ENCODE data around the gene KIR2DL3. TPM values are rescaled to one million over a fixed set of nuclear protein-coding genes. Genes with fewer than 3 reads are reported as not detected.
"Not testable (repeated sequence)": the region's sequence is repeated elsewhere in the genome, so short reads cannot be mapped to it uniquely, and the experiment has no call there.

The KIR2DL3 gene
- total RNA-seq, 4 donors from 2014 or later: not detected

GRCh38 chr19:54786091-54786723 is 47.9 kb downstream of the KIR2DL3 start:
- not testable (repeated sequence) for H3K4me1 ChIP-seq; H3K36me3 ChIP-seq; H3K27ac ChIP-seq; H3K27me3 ChIP-seq; DNase-seq (ENCODE audit: low spot score in 2 of 2); H3K4me3 ChIP-seq; H3K9me3 ChIP-seq
- 87 to 90% methylated on average over 12 to 24 of the region's 24 CpGs for WGBS, 2 donors

DNA sequence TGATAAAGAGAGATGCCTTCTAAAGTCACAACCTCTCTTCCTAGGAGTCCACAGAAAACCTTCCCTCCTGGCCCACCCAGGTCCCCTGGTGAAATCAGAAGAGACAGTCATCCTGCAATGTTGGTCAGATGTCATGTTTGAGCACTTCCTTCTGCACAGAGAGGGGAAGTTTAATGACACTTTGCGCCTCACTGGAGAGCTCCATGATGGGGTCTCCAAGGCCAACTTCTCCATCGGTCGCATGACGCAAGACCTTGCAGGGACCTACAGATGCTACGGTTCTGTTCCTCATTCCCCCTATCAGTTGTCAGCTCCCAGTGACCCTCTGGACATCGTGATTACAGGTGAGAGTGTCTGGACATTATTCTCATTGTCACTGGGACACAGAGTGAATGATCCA is 49.8 kb downstream of the KIR2DL3 start:
- 76 to 78% methylated on average over 6 of the region's 6 CpGs for whole genome bisulfite sequencing, 2 donors
- H3K27me3 ChIP-seq; H3K4me1 ChIP-seq; H3K36me3 ChIP-seq; H3K9me3 ChIP-seq; H3K27ac ChIP-seq; H3K4me3 ChIP-seq; DNase-seq (ENCODE audit: low spot score in 2 of 2): not testable (repeated sequence)

DNA sequence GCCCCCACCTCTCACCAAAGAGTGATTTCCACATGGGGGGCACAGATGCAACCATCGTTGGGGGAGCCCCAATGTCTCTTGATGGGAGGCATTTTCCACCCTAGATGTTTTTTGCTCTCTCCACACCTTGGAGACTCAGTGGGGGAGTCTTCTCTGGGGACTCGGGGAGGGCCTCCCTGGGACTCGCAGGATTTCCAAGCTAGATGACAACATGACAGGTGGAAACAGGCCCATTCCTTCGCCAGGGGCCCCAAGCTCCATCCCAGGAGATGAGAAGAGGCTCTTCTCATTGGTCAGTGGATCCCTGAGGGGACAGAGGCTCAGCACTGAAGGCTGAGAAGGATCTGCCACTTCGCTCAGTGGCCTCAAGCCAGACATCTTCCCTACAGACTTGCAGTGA is 52.4 kb downstream of the KIR2DL3 start:
- no peaks in the 10 kb centered on the region for H3K4me1 ChIP-seq
- no peak for TF ChIP-seq EP300 (IDR thresholded peaks at IDR 0.05)
- no peak for TF ChIP-seq POLR2A (IDR thresholded peaks at IDR 0.05)
- TF ChIP-seq, protein P1, sequence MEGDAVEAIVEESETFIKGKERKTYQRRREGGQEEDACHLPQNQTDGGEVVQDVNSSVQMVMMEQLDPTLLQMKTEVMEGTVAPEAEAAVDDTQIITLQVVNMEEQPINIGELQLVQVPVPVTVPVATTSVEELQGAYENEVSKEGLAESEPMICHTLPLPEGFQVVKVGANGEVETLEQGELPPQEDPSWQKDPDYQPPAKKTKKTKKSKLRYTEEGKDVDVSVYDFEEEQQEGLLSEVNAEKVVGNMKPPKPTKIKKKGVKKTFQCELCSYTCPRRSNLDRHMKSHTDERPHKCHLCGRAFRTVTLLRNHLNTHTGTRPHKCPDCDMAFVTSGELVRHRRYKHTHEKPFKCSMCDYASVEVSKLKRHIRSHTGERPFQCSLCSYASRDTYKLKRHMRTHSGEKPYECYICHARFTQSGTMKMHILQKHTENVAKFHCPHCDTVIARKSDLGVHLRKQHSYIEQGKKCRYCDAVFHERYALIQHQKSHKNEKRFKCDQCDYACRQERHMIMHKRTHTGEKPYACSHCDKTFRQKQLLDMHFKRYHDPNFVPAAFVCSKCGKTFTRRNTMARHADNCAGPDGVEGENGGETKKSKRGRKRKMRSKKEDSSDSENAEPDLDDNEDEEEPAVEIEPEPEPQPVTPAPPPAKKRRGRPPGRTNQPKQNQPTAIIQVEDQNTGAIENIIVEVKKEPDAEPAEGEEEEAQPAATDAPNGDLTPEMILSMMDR (IDR thresholded peaks at IDR 0.05): no peak
- H3K9me3 ChIP-seq: peaks cover 0 to 5% (median 0%) of the 10 kb centered on the region in 4 donors
- H3K27ac ChIP-seq: no peak overlapping the region
- H3K4me3 ChIP-seq: no peak overlapping the region
- no peaks in the 10 kb centered on the region for H3K36me3 ChIP-seq
- DNase-seq (ENCODE audit: low spot score in 2 of 2): no peak
- no peaks in the 10 kb centered on the region for H3K27me3 ChIP-seq
- WGBS, 2 donors: 62 to 70% methylated on average over 5 of the region's 5 CpGs

- no peak for DNase-seq (ENCODE audit: low spot score in 2 of 2)
- WGBS, 2 donors: 75 to 87% methylated on average over 6 of the region's 6 CpGs
- H3K36me3 ChIP-seq: no peaks in the 10 kb centered on the region
- H3K4me1 ChIP-seq: no peaks in the 10 kb centered on the region
- TF ChIP-seq EP300 (IDR thresholded peaks at IDR 0.05) (no peak), POLR2A (IDR thresholded peaks at IDR 0.05) (no peak)
- TF ChIP-seq, protein P1 (IDR thresholded peaks at IDR 0.05): no peak
- H3K27me3 ChIP-seq: no peaks in the 10 kb centered on the region
- H3K27ac ChIP-seq: no peak overlapping the region
- no peak overlapping the region for H3K4me3 ChIP-seq
- peaks cover 0 to 5% (median 0%) of the 10 kb centered on the region in 4 donors for H3K9me3 ChIP-seq
Measured at GRCh38 chr19:54791476-54791875, 53.2 kb downstream of the KIR2DL3 start.

DNA sequence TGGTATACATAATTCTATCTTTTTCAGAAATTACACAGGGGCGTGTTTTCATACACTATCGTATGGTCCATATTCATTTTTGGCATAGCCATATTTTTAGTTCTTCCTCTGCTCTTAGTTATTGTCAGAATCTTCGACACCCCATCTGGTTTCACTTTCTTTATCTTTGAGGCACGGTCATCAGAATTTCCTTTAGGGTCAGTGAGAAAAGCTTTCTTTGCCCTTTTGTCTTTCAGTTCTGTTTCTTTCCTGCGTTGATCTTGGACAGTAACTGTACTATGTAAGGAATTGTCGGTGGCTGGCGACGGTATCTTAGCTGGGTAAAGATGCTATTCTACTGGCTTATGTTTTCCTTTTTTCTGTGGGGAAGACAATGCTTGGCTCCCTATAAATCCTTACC is 54.5 kb downstream of the KIR2DL3 start:
- H3K27ac ChIP-seq: no peak overlapping the region
- 61 to 63% methylated on average over 8 of the region's 8 CpGs for WGBS, 2 donors
- H3K4me1 ChIP-seq: no peaks in the 10 kb centered on the region
- no peaks in the 10 kb centered on the region for H3K9me3 ChIP-seq
- no peak for DNase-seq (ENCODE audit: low spot score in 2 of 2)
- peak overlapping the region in 2 of 4 donors; percentile 10 to 26 for H3K4me3 ChIP-seq
- H3K36me3 ChIP-seq: no peaks in the 10 kb centered on the region
- H3K27me3 ChIP-seq: no peaks in the 10 kb centered on the region
- TF ChIP-seq POLR2A (IDR thresholded peaks at IDR 0.05) (no peak), EP300 (IDR thresholded peaks at IDR 0.05) (no peak)
- TF ChIP-seq, protein P1 (IDR thresholded peaks at IDR 0.05): no peak

- TF ChIP-seq POLR2A (IDR thresholded peaks at IDR 0.05): no peak
- peak in 1 of 2 donors; percentile 38 for TF ChIP-seq EP300 (IDR thresholded peaks at IDR 0.05)
- Histone ChIP-seq H3K4me3 (no peak overlapping the region), H3K36me3 (no peaks in the 10 kb centered on the region), H3K27ac (no peak overlapping the region), H3K4me1 (no peaks in the 10 kb centered on the region), H3K27me3 (no peaks in the 10 kb centered on the region), H3K9me3 (no peaks in the 10 kb centered on the region)
- 56 to 71% methylated on average over 1 of the region's 1 CpG for WGBS, 2 donors
- no peak for DNase-seq (ENCODE audit: low spot score in 2 of 2)
Measured at GRCh38 chr19:54795758-54796157, 57.4 kb downstream of the KIR2DL3 start.

Small RNAs within 50 kb of the gene (small RNA-seq; reads per million reads assigned to genes)
- gene AC245128.2 (not detected), gene KIR3DP1 (not detected)

Other genes with a start within 250 kb of the KIR2DL3 start
- not detected for gene LAIR2, start 235.7 kb upstream of the KIR2DL3 start, total RNA-seq
- 1 to 10 TPM; 1.7 to 5.4 (median 4.3) TPM for gene LILRA2, start 164.7 kb upstream of the KIR2DL3 start, total RNA-seq
- gene LILRA1, start 144.9 kb upstream of the KIR2DL3 start, total RNA-seq: 1 to 10 TPM in 3 of 4 donors, under 1 TPM in 1; 0.39 to 3.5 (median 1.2) TPM
- gene LILRB1, start 108.0 kb upstream of the KIR2DL3 start, total RNA-seq: 10 to 100 TPM in 1 of 4 donors, 1 to 10 TPM in 2, under 1 TPM in 1; 0.59 to 15.3 (median 3.4) TPM
- 1 to 10 TPM; 1.1 to 5.1 (median 2.4) TPM for gene LILRB4, start 75.5 kb upstream of the KIR2DL3 start, total RNA-seq
- not detected for gene KIR3DL3, start 14.1 kb upstream of the KIR2DL3 start, total RNA-seq
- not detected for gene KIR2DL1, start 31.3 kb downstream of the KIR2DL3 start, total RNA-seq
- gene KIR2DL4, start 65.1 kb downstream of the KIR2DL3 start, total RNA-seq: not detected
- under 1 TPM in 1 of 4 donors, not detected in 3; 0.22 TPM for gene KIR3DL1, start 78.0 kb downstream of the KIR2DL3 start, total RNA-seq
- not detected for gene KIR2DS4, start 94.2 kb downstream of the KIR2DL3 start, total RNA-seq
- not detected for gene KIR3DL2, start 111.9 kb downstream of the KIR2DL3 start, total RNA-seq
- 1 to 10 TPM in 1 of 4 donors, not detected in 3; 2.1 TPM for gene FCAR, start 135.7 kb downstream of the KIR2DL3 start, total RNA-seq
- gene NCR1, start 167.6 kb downstream of the KIR2DL3 start, total RNA-seq: 1 to 10 TPM in 1 of 4 donors, not detected in 3; 4.6 TPM
- gene NLRP7, start 209.0 kb downstream of the KIR2DL3 start, total RNA-seq: not detected
- under 1 TPM in 1 of 4 donors, not detected in 3; under 0.01 TPM for gene NLRP2, start 227.9 kb downstream of the KIR2DL3 start, total RNA-seq